ENCODE data around the gene PCGF6. TPM values are rescaled to one million over a fixed set of nuclear protein-coding genes. Genes with fewer than 3 reads are reported as not detected.

Gene PCGF6
- polyA plus RNA-seq, 1 of the 3 experiments (the other 2 are of a cell fraction), result 5.1 TPM

GRCh38 chr10:103265717-103266329, 85.1 kb downstream of the PCGF6 start:
- no peaks in the 10 kb centered on the region for H3K9me3 ChIP-seq
- H4K20me1 ChIP-seq (ENCODE audit: insufficient read depth), result no peaks in the 10 kb centered on the region
- H3K4me1 ChIP-seq (ENCODE audit: control insufficient read depth in 1 of 2, insufficient read depth in 2 of 2, low read depth in 1 of 2, low read length in 1 of 2), result no peaks in the 10 kb centered on the region
- H3K9ac ChIP-seq, result no peak overlapping the region
- H3K9me2 ChIP-seq, result no peaks in the 10 kb centered on the region
- DNase-seq, result no peak
- H2AFZ ChIP-seq (ENCODE audit: low read depth), result no peak overlapping the region
- no peaks in the 10 kb centered on the region for H3F3A ChIP-seq (replicated peaks; ENCODE audit: insufficient read depth)
- ChIA-PET CTCF (interaction anchor here (0.6 kb wide), 1 partner anchor 348 kb away, joined by 4 read pairs; the partner anchor contains the start of gene CNNM2), POLR2A (no interaction called here)
- TF ChIP-seq REST (IDR thresholded peaks at IDR 0.05; ENCODE audit: low read depth, low read length) (peak; percentile 99), MEF2A (IDR thresholded peaks at IDR 0.05; ENCODE audit: borderline replicate concordance, low read depth) (no peak)
- H3K27ac ChIP-seq (ENCODE audit: low read depth in 2 of 2, low read length in 1 of 2), result no peak overlapping the region
- H3K27me3 ChIP-seq (ENCODE audit: insufficient read depth), result no peaks in the 10 kb centered on the region
- H3K36me3 ChIP-seq (replicated peaks in 1 of 2; ENCODE audit: control insufficient read depth in 1 of 2, insufficient read depth in 2 of 2, low read length in 1 of 2), result no peaks in the 10 kb centered on the region
- no peak overlapping the region for H3K4me3 ChIP-seq (ENCODE audit: low read depth in 2 of 2, low read length in 1 of 2)
- H3K4me2 ChIP-seq, result no peak overlapping the region
- 66% methylated on average over 11 of the region's 11 CpGs for WGBS (ENCODE audit: low lambda C conversion rate)
- no peaks in the 10 kb centered on the region for H3K79me2 ChIP-seq (ENCODE audit: insufficient read depth)

DNA sequence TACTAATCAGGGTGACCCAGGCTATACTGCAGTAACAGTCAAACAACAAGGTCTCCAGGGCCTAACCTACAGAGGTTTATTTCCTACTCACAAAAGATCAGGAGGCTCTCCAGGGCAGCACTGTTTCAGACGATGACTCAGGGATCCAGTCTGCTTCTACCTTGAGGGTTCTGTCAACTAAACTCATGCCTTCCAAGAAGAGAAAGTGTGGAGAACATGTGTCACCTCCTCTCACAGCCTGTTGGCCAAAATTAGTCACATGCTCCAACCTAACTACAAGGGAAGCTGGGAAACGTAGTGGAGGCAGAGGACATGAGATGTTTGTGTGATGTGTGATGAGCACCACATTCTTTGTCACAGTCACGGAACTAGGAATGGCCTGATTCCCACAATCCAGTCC, 88.7 kb downstream of the PCGF6 start:
- 57% methylated on average over 3 of the region's 3 CpGs for WGBS (ENCODE audit: low lambda C conversion rate)
- no peaks in the 10 kb centered on the region for H4K20me1 ChIP-seq (ENCODE audit: insufficient read depth)
- POLR2A ChIA-PET, result no interaction called here
- no peak overlapping the region for H3K27ac ChIP-seq (ENCODE audit: low read depth in 2 of 2, low read length in 1 of 2)
- H3K4me1 ChIP-seq (ENCODE audit: control insufficient read depth in 1 of 2, insufficient read depth in 2 of 2, low read depth in 1 of 2, low read length in 1 of 2), result no peaks in the 10 kb centered on the region
- no peak for TF ChIP-seq EP300 (IDR thresholded peaks at IDR 0.05; ENCODE audit: borderline replicate concordance in 1 of 2, low read depth in 1 of 2, low read length in 1 of 2)
- no peak for TF ChIP-seq IRF3 (IDR thresholded peaks at IDR 0.05; ENCODE audit: low read depth, low read length)
- TF ChIP-seq, protein P1, sequence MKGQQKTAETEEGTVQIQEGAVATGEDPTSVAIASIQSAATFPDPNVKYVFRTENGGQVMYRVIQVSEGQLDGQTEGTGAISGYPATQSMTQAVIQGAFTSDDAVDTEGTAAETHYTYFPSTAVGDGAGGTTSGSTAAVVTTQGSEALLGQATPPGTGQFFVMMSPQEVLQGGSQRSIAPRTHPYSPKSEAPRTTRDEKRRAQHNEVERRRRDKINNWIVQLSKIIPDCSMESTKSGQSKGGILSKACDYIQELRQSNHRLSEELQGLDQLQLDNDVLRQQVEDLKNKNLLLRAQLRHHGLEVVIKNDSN (IDR thresholded peaks at IDR 0.05; ENCODE audit: borderline replicate concordance, low read depth), result peak; percentile 27; the same call in 1 of the 2 replicates
- no peak for TF ChIP-seq POLR2AphosphoS5 (IDR thresholded peaks at IDR 0.05; ENCODE audit: low read depth, low read length)
- H2AFZ ChIP-seq (ENCODE audit: low read depth), result no peak overlapping the region
- no peaks in the 10 kb centered on the region for H3F3A ChIP-seq (replicated peaks; ENCODE audit: insufficient read depth)
- H3K79me2 ChIP-seq (ENCODE audit: insufficient read depth), result no peaks in the 10 kb centered on the region
- H3K9me2 ChIP-seq, result no peaks in the 10 kb centered on the region
- H3K9me3 ChIP-seq, result no peaks in the 10 kb centered on the region
- no peak overlapping the region for H3K4me2 ChIP-seq
- H3K9ac ChIP-seq, result no peak overlapping the region
- H3K4me3 ChIP-seq (ENCODE audit: low read depth in 2 of 2, low read length in 1 of 2), result no peak overlapping the region
- CTCF ChIA-PET, result no interaction called here
- no peak for DNase-seq
- no peaks in the 10 kb centered on the region for H3K27me3 ChIP-seq (ENCODE audit: insufficient read depth)
- no peaks in the 10 kb centered on the region for H3K36me3 ChIP-seq (replicated peaks in 1 of 2; ENCODE audit: control insufficient read depth in 1 of 2, insufficient read depth in 2 of 2, low read length in 1 of 2)

Data from SK-N-SH (cell line).